Fibroblast of the aortic adventitia (primary cell): ENCODE results near the gene SLC27A5. TPM values are rescaled to one million over a fixed set of nuclear protein-coding genes. Genes with fewer than 3 reads are reported as not detected.
"Not testable (repeated sequence)": the region's sequence is repeated elsewhere in the genome, so short reads cannot be mapped to it uniquely, and the experiment has no call there.

ENCODE experiments used
- DNase-seq: peaks from one replicate; pipeline ENCODE4 v3.0.0-alpha.2; 2010; ENCODE audit warnings: low read depth
- H3K4me3 ChIP-seq: 2 replicates; pipeline ENCODE4 v1.5.1; 2011; ENCODE audit warnings: low read depth, mild to moderate bottlenecking, control low read depth, low read length, moderate library complexity
- total RNA-seq: library from RNA; depleted of rRNA; stranded (reverse); fragments of >200 nt; gene quantifications from 2 replicates; pipeline ENCODE4 v1.2.3, GENCODE V29; 2012; ENCODE audit warnings: low replicate concordance
- TF ChIP-seq, protein P1 (sequence below): IDR thresholded peaks from 2 replicates; pipeline ENCODE4 v1.5.1; 2011; ENCODE audit warnings: mild to moderate bottlenecking, low read length, control low read depth, inconsistent platforms; ENCODE audit not compliant: insufficient read depth

SLC27A5 gene
- total RNA-seq, 1 donor: 5.2 TPM

DNA sequence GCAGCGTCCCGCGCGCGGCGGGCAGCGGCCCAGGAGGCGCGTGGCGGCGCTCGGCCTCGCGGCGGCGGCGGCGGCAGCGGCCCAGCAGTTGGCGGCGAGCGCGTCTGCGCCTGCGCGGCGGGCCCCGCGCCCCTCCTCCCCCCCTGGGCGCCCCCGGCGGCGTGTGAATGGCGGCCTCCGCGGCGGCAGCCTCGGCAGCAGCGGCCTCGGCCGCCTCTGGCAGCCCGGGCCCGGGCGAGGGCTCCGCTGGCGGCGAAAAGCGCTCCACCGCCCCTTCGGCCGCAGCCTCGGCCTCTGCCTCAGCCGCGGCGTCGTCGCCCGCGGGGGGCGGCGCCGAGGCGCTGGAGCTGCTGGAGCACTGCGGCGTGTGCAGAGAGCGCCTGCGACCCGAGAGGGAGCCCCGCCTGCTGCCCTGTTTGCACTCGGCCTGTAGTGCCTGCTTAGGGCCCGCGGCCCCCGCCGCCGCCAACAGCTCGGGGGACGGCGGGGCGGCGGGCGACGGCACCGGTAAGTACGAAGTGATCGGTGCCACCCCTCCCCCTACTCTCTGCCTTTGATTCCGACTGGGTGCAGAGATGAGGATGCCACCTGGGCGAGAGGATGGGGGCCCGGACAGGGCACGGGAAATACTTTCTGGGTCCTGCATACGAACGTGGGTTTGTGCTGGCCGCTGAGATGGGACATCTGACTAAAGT lies 32.9 kb upstream of the SLC27A5 start:
- TF ChIP-seq, protein P1, sequence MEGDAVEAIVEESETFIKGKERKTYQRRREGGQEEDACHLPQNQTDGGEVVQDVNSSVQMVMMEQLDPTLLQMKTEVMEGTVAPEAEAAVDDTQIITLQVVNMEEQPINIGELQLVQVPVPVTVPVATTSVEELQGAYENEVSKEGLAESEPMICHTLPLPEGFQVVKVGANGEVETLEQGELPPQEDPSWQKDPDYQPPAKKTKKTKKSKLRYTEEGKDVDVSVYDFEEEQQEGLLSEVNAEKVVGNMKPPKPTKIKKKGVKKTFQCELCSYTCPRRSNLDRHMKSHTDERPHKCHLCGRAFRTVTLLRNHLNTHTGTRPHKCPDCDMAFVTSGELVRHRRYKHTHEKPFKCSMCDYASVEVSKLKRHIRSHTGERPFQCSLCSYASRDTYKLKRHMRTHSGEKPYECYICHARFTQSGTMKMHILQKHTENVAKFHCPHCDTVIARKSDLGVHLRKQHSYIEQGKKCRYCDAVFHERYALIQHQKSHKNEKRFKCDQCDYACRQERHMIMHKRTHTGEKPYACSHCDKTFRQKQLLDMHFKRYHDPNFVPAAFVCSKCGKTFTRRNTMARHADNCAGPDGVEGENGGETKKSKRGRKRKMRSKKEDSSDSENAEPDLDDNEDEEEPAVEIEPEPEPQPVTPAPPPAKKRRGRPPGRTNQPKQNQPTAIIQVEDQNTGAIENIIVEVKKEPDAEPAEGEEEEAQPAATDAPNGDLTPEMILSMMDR: no peak
- peak; percentile 51 for DNase-seq
- peak overlapping the region; percentile 92 for H3K4me3 ChIP-seq

DNA sequence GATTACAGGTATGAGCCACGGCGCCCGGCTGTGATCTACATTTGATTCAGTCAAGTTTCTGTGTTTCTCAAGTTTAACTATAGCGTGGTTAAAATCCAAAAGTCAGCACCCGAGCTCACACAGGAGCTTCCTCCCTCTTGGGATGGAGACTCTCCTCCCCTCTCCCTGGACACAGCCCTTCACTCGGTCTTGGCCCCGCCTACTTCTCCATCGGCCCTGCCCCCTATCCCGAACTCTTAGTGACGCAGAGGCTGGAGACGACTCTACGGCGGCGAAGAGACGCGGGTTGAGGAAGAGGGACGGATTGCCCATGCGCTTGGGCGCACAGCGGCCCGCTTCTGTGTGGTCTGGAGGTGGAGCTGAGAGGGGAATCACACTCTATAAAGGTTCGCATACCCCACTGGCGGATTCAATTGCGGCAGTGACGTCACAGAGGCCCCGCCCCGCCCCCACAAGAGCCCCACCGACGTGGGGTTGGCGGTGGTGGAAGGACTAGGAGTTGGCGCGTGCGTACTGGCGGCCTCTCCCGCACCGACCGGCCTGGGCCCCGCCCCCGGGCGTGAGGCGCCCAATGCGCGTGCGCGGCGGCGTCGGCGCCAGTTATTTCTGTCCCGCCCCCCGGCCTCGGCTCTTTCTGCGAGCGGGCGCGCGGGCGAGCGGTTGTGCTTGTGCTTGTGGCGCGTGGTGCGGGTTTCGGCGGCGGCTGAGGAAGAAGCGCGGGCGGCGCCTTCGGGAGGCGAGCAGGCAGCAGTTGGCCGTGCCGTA lies 32.2 kb upstream of the SLC27A5 start, which contains the start of gene TRIM28:
Gene TRIM28 (plus strand): TSS at position 239 of the 765 bp plus-strand sequence. CDS start 694 bp downstream, outside the sequence.
- peak; percentile 99 for DNase-seq
- TF ChIP-seq, protein P1: no peak

DNA sequence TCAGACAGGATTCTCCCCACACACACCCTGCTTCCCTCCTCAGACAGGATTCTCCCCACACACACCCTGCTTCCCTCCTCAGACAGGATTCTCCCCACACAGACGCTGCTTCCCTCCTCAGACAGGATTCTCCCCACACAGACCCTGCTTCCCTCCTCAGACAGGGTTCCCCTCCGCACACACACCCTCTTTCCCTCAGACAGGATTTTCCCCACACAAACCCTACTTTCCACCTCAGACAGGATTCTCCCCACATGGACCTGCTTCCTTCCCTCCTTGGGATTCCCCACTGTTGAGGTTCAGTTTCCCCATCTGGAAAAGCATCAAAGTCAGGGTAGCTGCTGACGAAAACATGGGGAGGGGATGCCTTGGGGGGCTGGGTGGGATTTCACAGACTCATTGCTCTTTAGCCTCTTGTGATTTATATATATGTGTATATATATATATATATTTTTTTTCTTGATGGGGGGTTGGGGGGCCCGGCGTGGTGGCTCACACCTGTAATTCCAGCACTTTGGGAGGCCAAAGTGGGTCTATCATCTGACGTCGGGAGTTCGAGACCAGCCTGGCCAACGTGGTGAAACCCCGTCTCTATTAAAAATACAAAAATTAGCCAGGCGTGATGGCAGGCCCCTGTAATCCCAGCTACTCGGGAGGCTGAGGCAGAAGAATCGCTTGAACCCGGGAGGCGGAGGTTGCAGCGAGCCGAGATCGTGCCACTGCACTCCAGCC lies 31.0 kb upstream of the SLC27A5 start:
- DNase-seq, H3K4me3 ChIP-seq: not testable (repeated sequence)

More for the DNA sequence above, 32.2 kb upstream of the SLC27A5 start, which contains the start of gene TRIM28:
- H3K4me3 ChIP-seq: peak within 1 kb of the TSS; percentile 92

DNA sequence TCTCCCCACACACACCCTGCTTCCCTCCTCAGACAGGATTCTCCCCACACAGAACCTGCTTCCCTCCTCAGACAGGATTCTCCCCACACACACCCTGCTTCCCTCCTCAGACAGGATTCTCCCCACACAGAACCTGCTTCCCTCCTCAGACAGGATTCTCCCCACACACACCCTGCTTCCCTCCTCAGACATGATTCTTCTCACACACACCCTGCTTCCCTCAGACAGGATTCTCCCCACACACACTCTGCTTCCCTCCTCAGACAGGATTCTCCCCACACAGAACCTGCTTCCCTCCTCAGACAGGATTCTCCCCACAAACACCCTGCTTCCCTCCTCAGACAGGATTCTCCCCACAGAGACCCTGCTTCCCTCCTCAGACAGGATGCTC lies 27.4 kb upstream of the SLC27A5 start:
- not testable (repeated sequence) for H3K4me3 ChIP-seq, DNase-seq

DNA sequence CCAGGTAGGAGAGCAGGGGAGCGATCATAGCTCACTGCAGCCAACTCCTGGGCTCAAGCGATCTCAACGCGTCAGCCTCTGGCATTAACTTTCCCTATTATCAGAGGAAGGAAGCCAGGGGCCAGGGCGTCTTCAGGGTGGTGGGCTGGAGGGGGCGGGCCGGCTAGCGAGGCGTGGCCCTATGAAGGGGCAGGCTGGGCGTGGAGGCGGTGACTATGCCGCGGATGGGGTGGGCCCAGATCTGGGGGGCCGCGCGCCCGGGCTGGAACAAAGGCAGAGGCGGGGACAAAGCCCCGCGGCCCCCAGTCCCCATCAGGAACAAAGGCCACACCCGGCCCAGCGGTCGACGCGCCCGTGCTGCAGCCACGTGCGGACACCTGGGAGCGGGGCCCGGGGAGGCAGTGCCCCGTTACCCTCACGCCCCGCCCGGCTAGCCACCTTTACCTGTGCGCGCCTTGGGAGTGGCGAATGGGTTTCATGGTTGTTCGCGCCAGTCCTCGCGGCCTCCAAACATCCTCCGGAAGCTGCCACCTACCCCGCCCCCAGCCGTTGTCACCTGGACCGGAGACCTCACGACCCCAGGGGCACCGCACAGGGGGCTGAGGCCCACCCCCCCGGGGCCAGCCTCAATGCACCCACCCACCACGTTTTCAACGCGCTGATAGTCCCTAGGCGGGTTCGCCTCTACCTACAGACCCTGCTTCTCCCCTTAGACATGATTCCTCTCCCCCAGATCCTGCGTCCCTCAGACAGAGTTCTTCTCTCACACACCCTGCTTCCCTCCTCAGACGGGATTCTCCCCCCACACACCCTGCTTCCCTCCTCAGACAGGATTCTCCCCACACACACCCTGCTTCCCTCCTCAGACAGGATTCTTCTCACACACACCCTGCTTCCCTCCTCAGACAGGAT lies 26.7 kb upstream of the SLC27A5 start:
- TF ChIP-seq, protein P1: no peak
- DNase-seq: no peak
- H3K4me3 ChIP-seq: peak overlapping the region; percentile 22

DNA sequence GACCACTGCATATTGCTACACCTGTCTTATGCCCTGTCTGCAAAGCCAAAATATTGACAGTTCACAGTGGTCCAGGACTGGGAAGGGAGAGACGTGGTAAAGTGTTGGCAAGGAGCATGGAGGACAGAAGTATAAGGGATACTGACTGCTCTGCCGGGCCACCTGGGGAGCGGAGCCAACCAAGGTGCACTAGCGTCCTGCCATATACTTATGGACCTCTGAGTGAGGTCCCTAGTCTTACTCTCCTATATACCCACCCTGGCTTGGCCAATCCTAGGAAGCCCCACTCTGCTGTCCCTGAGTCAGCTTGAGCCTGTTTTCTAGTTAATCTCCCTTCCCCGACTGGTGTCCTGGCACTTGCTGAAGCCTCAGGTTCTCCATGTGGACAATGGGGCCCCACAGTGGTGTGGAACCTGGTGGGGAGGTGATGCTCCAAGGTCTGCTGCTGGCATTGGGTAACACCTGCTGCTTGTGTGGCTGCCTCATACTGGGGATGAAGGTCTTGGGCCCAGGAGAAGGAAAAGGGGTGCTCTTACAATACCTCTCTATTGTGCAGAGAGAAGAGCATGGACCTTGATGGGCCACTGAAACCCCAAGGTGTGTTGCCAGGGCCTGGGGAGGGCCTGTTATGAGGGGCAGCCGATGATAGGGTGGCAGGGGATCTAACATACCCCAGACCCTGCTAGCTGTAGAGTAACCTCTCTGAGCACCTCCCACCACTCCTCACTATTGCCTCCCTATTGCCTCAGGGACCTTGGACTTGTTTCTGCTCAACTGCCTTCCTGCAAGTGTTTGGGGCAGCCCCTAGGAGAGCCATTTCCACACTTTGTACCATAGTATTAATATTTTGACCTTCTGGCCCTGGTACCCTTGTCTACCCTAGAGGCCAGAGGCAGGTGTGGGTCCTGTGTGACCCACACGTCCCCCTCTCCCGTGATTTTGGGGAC lies 25.3 kb upstream of the SLC27A5 start:
- TF ChIP-seq, protein P1: no peak
- H3K4me3 ChIP-seq: no peak overlapping the region
- DNase-seq: no peak
